WTC11 (cell line): ENCODE results near the gene ANKRD11. TPM values are rescaled to one million over a fixed set of nuclear protein-coding genes. Genes with fewer than 3 reads are reported as not detected.

ENCODE experiments used
- ATAC-seq: fragments of 200-7000 bp; cut with Tn5 transposase; 2 replicates; pipeline ENCODE4 v1.10.0; 2021; ENCODE audit warnings: mild to moderate bottlenecking, moderate library complexity
- CTCF ChIA-PET: fragments of 300-600 bp; sonication (Branson Sonifier 250); formaldehyde crosslinking; loops from one replicate; lab custom pipeline; 2021; ENCODE audit warnings: antibody characterized with exemption; lab: Charles Lee
- POLR2A ChIA-PET: fragments of 350-600 bp; sonication (Branson Sonifier 250); formaldehyde crosslinking; loops from one replicate; lab custom pipeline; 2021; ENCODE audit warnings: antibody characterized with exemption; lab: Charles Lee
- DNase-seq: peaks from one replicate; pipeline ENCODE4 v3.0.0; 2021; ENCODE audit warnings: low spot score
- H3K27ac Mint-ChIP-seq: 2 replicates; pipeline ENCODE4 v1.8.0; 2021; ENCODE audit warnings: mixed read lengths
- H3K27me3 Mint-ChIP-seq: 2 replicates; pipeline ENCODE4 v1.8.0; 2021; ENCODE audit warnings: low read depth, mild to moderate bottlenecking, moderate library complexity, mixed read lengths
- H3K36me3 Mint-ChIP-seq: 2 replicates; pipeline ENCODE4 v1.8.0; 2021; ENCODE audit warnings: mixed read lengths
- H3K4me1 Mint-ChIP-seq: 2 replicates; pipeline ENCODE4 v1.8.0; 2022; ENCODE audit warnings: mixed read lengths
- H3K4me3 Mint-ChIP-seq: 2 replicates; pipeline ENCODE4 v1.8.0; 2021; ENCODE audit warnings: mild to moderate bottlenecking, moderate library complexity, mixed read lengths
- H3K9me3 Mint-ChIP-seq: 2 replicates; pipeline ENCODE4 v1.8.0; 2021; ENCODE audit warnings: mixed read lengths
- NR1H2 ChIP-seq: sonication (generic); formaldehyde crosslinking; IDR thresholded peaks from 2 replicates; pipeline ENCODE4 v1.9.0; 2021; ENCODE audit warnings: mild to moderate bottlenecking, moderate library complexity, missing genetic modification reagents
- TEAD1 ChIP-seq: sonication (generic); formaldehyde crosslinking; IDR thresholded peaks from 2 replicates; pipeline ENCODE4 v1.8.0; 2022; ENCODE audit warnings: mild to moderate bottlenecking, missing genetic modification reagents
- ZNF121 ChIP-seq: sonication (generic); formaldehyde crosslinking; IDR thresholded peaks from 2 replicates; pipeline ENCODE4 v1.8.0; 2023; ENCODE audit warnings: missing genetic modification reagents
- total RNA-seq: library from RNA; stranded (reverse); gene quantifications from 3 replicates; pipeline ENCODE4 v1.2.3, GENCODE V29; 2021
- TF ChIP-seq, protein P1 (sequence below): sonication (generic); formaldehyde crosslinking; IDR thresholded peaks from 2 replicates; pipeline ENCODE4 v1.8.0; 2022; ENCODE audit warnings: missing genetic modification reagents
- TF ChIP-seq, protein P2 (sequence below): sonication (generic); formaldehyde crosslinking; IDR thresholded peaks from 2 replicates; pipeline ENCODE4 v1.8.0; 2022; ENCODE audit warnings: mild to moderate bottlenecking, missing genetic modification reagents
- TF ChIP-seq, protein P3 (sequence below): sonication (generic); formaldehyde crosslinking; IDR thresholded peaks from 2 replicates; pipeline ENCODE4 v1.8.1; 2023; ENCODE audit warnings: mild to moderate bottlenecking, missing genetic modification reagents, borderline replicate concordance
- TF ChIP-seq, protein P4 (sequence below): fragments of 250-450 bp; sonication (Bioruptor Pico); IDR thresholded peaks from 2 replicates; pipeline ENCODE4 v1.8.0; 2021; ENCODE audit warnings: mild to moderate bottlenecking
- TF ChIP-seq, protein P5 (sequence below): sonication (generic); formaldehyde crosslinking; IDR thresholded peaks from 2 replicates; pipeline ENCODE4 v1.8.1; 2023; ENCODE audit warnings: mild to moderate bottlenecking, missing genetic modification reagents, moderate library complexity

ANKRD11 gene
- total RNA-seq, 1 experiment from 2014 or later = 184 TPM

DNA sequence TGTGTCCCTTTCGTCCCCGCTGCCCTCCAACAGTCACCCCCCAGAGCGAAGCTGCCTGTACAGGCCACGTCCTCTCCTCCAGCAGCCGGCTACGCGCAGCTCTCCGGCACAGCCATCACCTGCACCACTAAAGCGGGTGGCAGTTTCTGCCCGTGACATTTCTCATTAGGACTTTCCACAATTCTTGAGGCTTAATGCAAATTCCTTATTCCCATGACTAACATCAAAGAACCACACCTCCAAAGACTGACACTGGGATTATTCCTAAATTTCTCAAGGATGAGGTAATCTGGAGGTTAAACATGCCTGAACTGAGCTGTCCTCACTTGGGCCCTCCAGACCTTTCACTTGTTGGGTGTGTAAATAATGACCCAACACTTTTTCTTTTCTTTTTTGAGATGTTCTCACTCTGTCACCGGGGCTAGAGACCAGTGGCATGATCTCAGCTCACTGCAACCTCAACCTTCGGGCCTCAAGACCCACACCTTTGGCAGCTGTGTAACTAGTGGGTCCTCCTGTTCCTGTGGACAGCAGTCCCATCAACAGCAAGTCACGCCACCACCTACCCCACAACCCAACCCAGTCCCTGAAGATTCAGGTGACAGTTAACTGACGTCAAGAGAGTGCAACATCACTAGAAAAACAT lies 11.7 kb downstream of the ANKRD11 start (continued):
- TF ChIP-seq, protein P1, sequence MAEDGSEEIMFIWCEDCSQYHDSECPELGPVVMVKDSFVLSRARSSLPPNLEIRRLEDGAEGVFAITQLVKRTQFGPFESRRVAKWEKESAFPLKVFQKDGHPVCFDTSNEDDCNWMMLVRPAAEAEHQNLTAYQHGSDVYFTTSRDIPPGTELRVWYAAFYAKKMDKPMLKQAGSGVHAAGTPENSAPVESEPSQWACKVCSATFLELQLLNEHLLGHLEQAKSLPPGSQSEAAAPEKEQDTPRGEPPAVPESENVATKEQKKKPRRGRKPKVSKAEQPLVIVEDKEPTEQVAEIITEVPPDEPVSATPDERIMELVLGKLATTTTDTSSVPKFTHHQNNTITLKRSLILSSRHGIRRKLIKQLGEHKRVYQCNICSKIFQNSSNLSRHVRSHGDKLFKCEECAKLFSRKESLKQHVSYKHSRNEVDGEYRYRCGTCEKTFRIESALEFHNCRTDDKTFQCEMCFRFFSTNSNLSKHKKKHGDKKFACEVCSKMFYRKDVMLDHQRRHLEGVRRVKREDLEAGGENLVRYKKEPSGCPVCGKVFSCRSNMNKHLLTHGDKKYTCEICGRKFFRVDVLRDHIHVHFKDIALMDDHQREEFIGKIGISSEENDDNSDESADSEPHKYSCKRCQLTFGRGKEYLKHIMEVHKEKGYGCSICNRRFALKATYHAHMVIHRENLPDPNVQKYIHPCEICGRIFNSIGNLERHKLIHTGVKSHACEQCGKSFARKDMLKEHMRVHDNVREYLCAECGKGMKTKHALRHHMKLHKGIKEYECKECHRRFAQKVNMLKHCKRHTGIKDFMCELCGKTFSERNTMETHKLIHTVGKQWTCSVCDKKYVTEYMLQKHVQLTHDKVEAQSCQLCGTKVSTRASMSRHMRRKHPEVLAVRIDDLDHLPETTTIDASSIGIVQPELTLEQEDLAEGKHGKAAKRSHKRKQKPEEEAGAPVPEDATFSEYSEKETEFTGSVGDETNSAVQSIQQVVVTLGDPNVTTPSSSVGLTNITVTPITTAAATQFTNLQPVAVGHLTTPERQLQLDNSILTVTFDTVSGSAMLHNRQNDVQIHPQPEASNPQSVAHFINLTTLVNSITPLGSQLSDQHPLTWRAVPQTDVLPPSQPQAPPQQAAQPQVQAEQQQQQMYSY (CRISPR knock-in tag) = no peak
- no peak for TF ChIP-seq TEAD1
- TF ChIP-seq, all 79 proteins: peak for 0

DNA sequence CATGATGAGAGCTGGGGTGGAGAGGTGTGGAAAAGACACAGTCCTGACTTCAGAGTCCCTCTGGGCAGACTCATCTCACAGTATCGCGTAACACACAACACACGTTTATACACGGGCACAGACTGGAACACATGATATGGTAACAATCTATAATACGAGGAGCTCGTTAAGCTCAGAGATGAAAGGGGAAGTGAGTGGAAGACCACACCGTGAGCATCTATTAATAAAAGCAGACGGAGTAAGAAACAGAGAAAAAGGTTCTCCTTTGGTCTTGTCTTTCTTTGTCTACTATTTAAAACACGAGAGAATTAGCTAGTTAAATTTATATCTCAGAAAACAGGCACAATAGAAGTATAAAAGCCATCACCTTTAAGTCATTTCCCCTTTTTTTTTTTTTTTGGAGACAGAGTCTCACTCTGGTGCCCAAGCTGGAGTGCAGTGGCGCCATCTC lies 13.5 kb downstream of the ANKRD11 start:
- Mint-ChIP-seq H3K27ac (peak overlapping the region; percentile 69), H3K4me1 (peaks cover 74% of the 10 kb centered on the region), H3K4me3 (no peak overlapping the region), H3K9me3 (peaks cover 3% of the 10 kb centered on the region; the same call in 1 of the 2 replicates), H3K27me3 (no peaks in the 10 kb centered on the region), H3K36me3 (no peaks in the 10 kb centered on the region)
- DNase-seq = no peak
- no peak for ATAC-seq
- CTCF ChIA-PET = no interaction called here
- POLR2A ChIA-PET = no interaction called here
- no peak for TF ChIP-seq NR1H2
- TF ChIP-seq, protein P2, sequence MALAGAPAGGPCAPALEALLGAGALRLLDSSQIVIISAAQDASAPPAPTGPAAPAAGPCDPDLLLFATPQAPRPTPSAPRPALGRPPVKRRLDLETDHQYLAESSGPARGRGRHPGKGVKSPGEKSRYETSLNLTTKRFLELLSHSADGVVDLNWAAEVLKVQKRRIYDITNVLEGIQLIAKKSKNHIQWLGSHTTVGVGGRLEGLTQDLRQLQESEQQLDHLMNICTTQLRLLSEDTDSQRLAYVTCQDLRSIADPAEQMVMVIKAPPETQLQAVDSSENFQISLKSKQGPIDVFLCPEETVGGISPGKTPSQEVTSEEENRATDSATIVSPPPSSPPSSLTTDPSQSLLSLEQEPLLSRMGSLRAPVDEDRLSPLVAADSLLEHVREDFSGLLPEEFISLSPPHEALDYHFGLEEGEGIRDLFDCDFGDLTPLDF (CRISPR knock-in tag) = no peak
- TF ChIP-seq, protein P3, sequence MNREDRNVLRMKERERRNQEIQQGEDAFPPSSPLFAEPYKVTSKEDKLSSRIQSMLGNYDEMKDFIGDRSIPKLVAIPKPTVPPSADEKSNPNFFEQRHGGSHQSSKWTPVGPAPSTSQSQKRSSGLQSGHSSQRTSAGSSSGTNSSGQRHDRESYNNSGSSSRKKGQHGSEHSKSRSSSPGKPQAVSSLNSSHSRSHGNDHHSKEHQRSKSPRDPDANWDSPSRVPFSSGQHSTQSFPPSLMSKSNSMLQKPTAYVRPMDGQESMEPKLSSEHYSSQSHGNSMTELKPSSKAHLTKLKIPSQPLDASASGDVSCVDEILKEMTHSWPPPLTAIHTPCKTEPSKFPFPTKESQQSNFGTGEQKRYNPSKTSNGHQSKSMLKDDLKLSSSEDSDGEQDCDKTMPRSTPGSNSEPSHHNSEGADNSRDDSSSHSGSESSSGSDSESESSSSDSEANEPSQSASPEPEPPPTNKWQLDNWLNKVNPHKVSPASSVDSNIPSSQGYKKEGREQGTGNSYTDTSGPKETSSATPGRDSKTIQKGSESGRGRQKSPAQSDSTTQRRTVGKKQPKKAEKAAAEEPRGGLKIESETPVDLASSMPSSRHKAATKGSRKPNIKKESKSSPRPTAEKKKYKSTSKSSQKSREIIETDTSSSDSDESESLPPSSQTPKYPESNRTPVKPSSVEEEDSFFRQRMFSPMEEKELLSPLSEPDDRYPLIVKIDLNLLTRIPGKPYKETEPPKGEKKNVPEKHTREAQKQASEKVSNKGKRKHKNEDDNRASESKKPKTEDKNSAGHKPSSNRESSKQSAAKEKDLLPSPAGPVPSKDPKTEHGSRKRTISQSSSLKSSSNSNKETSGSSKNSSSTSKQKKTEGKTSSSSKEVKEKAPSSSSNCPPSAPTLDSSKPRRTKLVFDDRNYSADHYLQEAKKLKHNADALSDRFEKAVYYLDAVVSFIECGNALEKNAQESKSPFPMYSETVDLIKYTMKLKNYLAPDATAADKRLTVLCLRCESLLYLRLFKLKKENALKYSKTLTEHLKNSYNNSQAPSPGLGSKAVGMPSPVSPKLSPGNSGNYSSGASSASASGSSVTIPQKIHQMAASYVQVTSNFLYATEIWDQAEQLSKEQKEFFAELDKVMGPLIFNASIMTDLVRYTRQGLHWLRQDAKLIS (CRISPR knock-in tag) = no peak
- TF ChIP-seq, protein P4, sequence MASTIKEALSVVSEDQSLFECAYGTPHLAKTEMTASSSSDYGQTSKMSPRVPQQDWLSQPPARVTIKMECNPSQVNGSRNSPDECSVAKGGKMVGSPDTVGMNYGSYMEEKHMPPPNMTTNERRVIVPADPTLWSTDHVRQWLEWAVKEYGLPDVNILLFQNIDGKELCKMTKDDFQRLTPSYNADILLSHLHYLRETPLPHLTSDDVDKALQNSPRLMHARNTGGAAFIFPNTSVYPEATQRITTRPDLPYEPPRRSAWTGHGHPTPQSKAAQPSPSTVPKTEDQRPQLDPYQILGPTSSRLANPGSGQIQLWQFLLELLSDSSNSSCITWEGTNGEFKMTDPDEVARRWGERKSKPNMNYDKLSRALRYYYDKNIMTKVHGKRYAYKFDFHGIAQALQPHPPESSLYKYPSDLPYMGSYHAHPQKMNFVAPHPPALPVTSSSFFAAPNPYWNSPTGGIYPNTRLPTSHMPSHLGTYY (CRISPR knock-in tag) = no peak

DNA sequence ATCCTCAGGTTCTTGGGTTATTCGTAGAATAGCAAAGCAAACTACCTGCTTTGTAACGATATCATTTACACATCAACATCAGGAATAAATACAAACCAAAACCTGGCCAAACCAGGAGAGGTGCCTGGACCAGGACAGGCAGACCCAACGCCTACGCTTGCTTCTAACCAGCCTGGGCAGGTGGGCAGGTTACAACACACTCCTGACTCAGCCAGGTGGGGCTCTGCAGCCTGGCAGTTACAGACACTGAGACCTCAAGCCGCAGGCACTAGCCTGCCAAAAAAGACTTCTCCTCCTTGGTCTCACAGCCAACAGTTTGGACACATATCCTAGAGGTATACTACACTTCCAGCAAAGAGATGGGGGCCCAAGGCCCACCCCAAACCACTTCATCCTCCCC lies 14.0 kb downstream of the ANKRD11 start:
- no peak for DNase-seq
- Mint-ChIP-seq H3K4me3 (no peak overlapping the region), H3K4me1 (peaks cover 72% of the 10 kb centered on the region), H3K36me3 (no peaks in the 10 kb centered on the region)
- CTCF ChIA-PET = no interaction called here
- peak; percentile 30 for ATAC-seq
- peak; percentile 85 for TF ChIP-seq ZNF121 (CRISPR knock-in tag)
- TF ChIP-seq, protein P5, sequence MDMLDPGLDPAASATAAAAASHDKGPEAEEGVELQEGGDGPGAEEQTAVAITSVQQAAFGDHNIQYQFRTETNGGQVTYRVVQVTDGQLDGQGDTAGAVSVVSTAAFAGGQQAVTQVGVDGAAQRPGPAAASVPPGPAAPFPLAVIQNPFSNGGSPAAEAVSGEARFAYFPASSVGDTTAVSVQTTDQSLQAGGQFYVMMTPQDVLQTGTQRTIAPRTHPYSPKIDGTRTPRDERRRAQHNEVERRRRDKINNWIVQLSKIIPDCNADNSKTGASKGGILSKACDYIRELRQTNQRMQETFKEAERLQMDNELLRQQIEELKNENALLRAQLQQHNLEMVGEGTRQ (CRISPR knock-in tag) = no peak
- TF ChIP-seq, all 79 proteins: peak for 1
- H3K27me3 Mint-ChIP-seq = no peaks in the 10 kb centered on the region
- H3K27ac Mint-ChIP-seq = peak overlapping the region; percentile 69
- peaks cover 3% of the 10 kb centered on the region; the same call in 1 of the 2 replicates for H3K9me3 Mint-ChIP-seq
- POLR2A ChIA-PET = no interaction called here
